ENCODE data around the gene APOA4.

GRCh38 chr11:116791813-116792143 is 31.3 kb downstream of the APOA4 start, which contains the start of gene APOA5:
- TF ChIP-seq CTCF (IDR thresholded peaks at IDR 0.05; ENCODE audit: extremely low read depth in 1 of 2, insufficient read depth in 1 of 2, low read depth in 1 of 2, low read length in 2 of 2) (no peak), POLR2AphosphoS5 (IDR thresholded peaks at IDR 0.05; ENCODE audit: insufficient read depth, low read depth, low read length) (no peak), POLR2A (IDR thresholded peaks at IDR 0.05; ENCODE audit: low read depth, low read length) (no peak), MYC (IDR thresholded peaks at IDR 0.05; ENCODE audit: low read depth, low read length) (no peak), EZH2 (IDR thresholded peaks at IDR 0.05; ENCODE audit: borderline replicate concordance, low read depth, low read length, severe bottlenecking) (no peak), MAX (IDR thresholded peaks at IDR 0.05; ENCODE audit: insufficient read depth, insufficient read length) (no peak)
